MM.1S (cell line): Measurements from ENCODE around the gene NOP56.

Source experiments
- DNase-seq: peaks from one replicate; pipeline ENCODE4 v3.0.0-alpha.2; 2015
- H2AFZ ChIP-seq: fragments of 300-600 bp; sonication (generic); 2 replicates; pipeline ENCODE4 v1.6.0; 2016; ENCODE audit warnings: antibody characterized with exemption, low read length
- H3F3A ChIP-seq: fragments of 300-600 bp; sonication (generic); 2 replicates; pipeline ENCODE4 v1.6.1; 2016; ENCODE audit warnings: mild to moderate bottlenecking, antibody characterized with exemption, low read length, moderate library complexity, mixed read lengths; ENCODE audit not compliant: insufficient read depth
- H3K27ac ChIP-seq: fragments of 300-600 bp; sonication (generic); 2 replicates; pipeline ENCODE4 v1.5.1; 2016; ENCODE audit warnings: mild to moderate bottlenecking, low read length
- H3K27me3 ChIP-seq: fragments of 300-600 bp; sonication (generic); replicated peaks from 2 replicates; pipeline ENCODE4 v1.6.0; 2016; ENCODE audit warnings: low read length; ENCODE audit not compliant: insufficient read depth
- H3K36me3 ChIP-seq: fragments of 300-600 bp; sonication (generic); replicated peaks from 2 replicates; pipeline ENCODE4 v1.6.1; 2016; ENCODE audit warnings: mild to moderate bottlenecking, low read length, mixed read lengths; ENCODE audit not compliant: insufficient read depth
- H3K4me1 ChIP-seq: fragments of 300-600 bp; sonication (generic); 2 replicates; pipeline ENCODE4 v1.6.1; 2016; ENCODE audit warnings: low read length, mixed read lengths
- H3K4me2 ChIP-seq: fragments of 300-600 bp; sonication (generic); 2 replicates; pipeline ENCODE4 v1.6.0; 2016; ENCODE audit warnings: low read depth, low read length
- H3K4me3 ChIP-seq: fragments of 300-600 bp; sonication (generic); 2 replicates; pipeline ENCODE4 v1.5.1; 2016; ENCODE audit warnings: low read length, mixed read lengths
- H3K79me2 ChIP-seq: fragments of 300-600 bp; sonication (generic); 2 replicates; pipeline ENCODE4 v1.6.1; 2016; ENCODE audit warnings: mixed run types, low read length, mixed read lengths
- H3K9ac ChIP-seq: fragments of 300-600 bp; sonication (generic); 2 replicates; pipeline ENCODE4 v1.6.1; 2016; ENCODE audit warnings: low read length, mixed read lengths
- H3K9me2 ChIP-seq: fragments of 300-600 bp; sonication (generic); replicated peaks from 2 replicates; pipeline ENCODE4 v1.6.1; 2016; ENCODE audit warnings: mild to moderate bottlenecking, low read length, mixed read lengths; ENCODE audit not compliant: insufficient read depth
- H3K9me3 ChIP-seq: fragments of 300-600 bp; sonication (generic); replicated peaks from 2 replicates; pipeline ENCODE4 v1.6.1; 2016; ENCODE audit warnings: mild to moderate bottlenecking, low read length, mixed read lengths; ENCODE audit not compliant: insufficient read depth
- H4K20me1 ChIP-seq: fragments of 300-600 bp; sonication (generic); 2 replicates; pipeline ENCODE4 v1.6.1; 2016; ENCODE audit warnings: mild to moderate bottlenecking, low read length, moderate library complexity, mixed read lengths; ENCODE audit not compliant: insufficient read depth
- CTCF ChIP-seq: fragments of 300-600 bp; sonication (generic); IDR thresholded peaks from 2 replicates; pipeline ENCODE4 v1.5.1; 2016; ENCODE audit warnings: antibody characterized with exemption, low read length, mixed read lengths
- EZH2 ChIP-seq: fragments of 300-600 bp; sonication (generic); optimal IDR thresholded peaks from 2 replicates; pipeline ENCODE3; 2017; ENCODE audit warnings: low read depth, mild to moderate bottlenecking, antibody characterized with exemption, low read length, mixed read lengths
- EZH2phosphoT487 ChIP-seq: fragments of 300-600 bp; sonication (generic); IDR thresholded peaks from 2 replicates; pipeline ENCODE4 v1.6.1; 2018; ENCODE audit warnings: antibody characterized with exemption, low read length

Gene NOP56

GRCh38 chr20:2703716-2704475, 51.5 kb downstream of the NOP56 start:
- no peaks in the 10 kb centered on the region for H3K36me3 ChIP-seq
- no peak for DNase-seq
- H3K4me2 ChIP-seq = no peak overlapping the region
- H3K9me3 ChIP-seq = no peaks in the 10 kb centered on the region
- H3K9ac ChIP-seq = no peak overlapping the region
- no peak overlapping the region for H3K27ac ChIP-seq
- H3K27me3 ChIP-seq = no peaks in the 10 kb centered on the region
- no peaks in the 10 kb centered on the region for H3K4me1 ChIP-seq
- no peaks in the 10 kb centered on the region for H4K20me1 ChIP-seq
- H3K4me3 ChIP-seq = no peak overlapping the region
- TF ChIP-seq CTCF (no peak), EZH2 (no peak), EZH2phosphoT487 (no peak)
- H3K79me2 ChIP-seq = no peaks in the 10 kb centered on the region
- no peak overlapping the region for H2AFZ ChIP-seq
- H3K9me2 ChIP-seq = no peaks in the 10 kb centered on the region
- H3F3A ChIP-seq = no peaks in the 10 kb centered on the region

GRCh38 chr20:2705931-2706645, 53.7 kb downstream of the NOP56 start:
- no peak for DNase-seq
- Histone ChIP-seq H3K27me3 (no peaks in the 10 kb centered on the region), H3K4me3 (no peak overlapping the region), H4K20me1 (no peaks in the 10 kb centered on the region), H3K4me2 (no peak overlapping the region), H3K9ac (no peak overlapping the region), H2AFZ (no peak overlapping the region), H3K27ac (no peak overlapping the region), H3K4me1 (no peaks in the 10 kb centered on the region), H3K9me2 (no peaks in the 10 kb centered on the region), H3K9me3 (no peaks in the 10 kb centered on the region), H3K36me3 (no peaks in the 10 kb centered on the region), H3F3A (no peaks in the 10 kb centered on the region), H3K79me2 (no peaks in the 10 kb centered on the region)
- TF ChIP-seq EZH2 (no peak), CTCF (no peak), EZH2phosphoT487 (no peak)

GRCh38 chr20:2706688-2707352, 54.4 kb downstream of the NOP56 start:
- Histone ChIP-seq H2AFZ (no peak overlapping the region), H4K20me1 (no peaks in the 10 kb centered on the region), H3K9me3 (no peaks in the 10 kb centered on the region), H3K4me3 (no peak overlapping the region), H3K4me1 (no peaks in the 10 kb centered on the region), H3K9me2 (no peaks in the 10 kb centered on the region), H3K9ac (no peak overlapping the region), H3K27ac (no peak overlapping the region), H3F3A (no peaks in the 10 kb centered on the region), H3K79me2 (no peaks in the 10 kb centered on the region), H3K36me3 (no peaks in the 10 kb centered on the region), H3K27me3 (no peaks in the 10 kb centered on the region), H3K4me2 (no peak overlapping the region)
- TF ChIP-seq EZH2phosphoT487 = no peak
- no peak for TF ChIP-seq EZH2
- TF ChIP-seq CTCF = no peak
- no peak for DNase-seq
